M059J (cell line): ENCODE measurements around the gene RELA. TPM values are rescaled to one million over a fixed set of nuclear protein-coding genes. Genes with fewer than 3 reads are reported as not detected.
"Not testable (repeated sequence)": the region's sequence is repeated elsewhere in the genome, so short reads cannot be mapped to it uniquely, and the experiment has no call there.

Experiments used
- DNase-seq: peaks from one replicate; pipeline ENCODE4 v3.0.0-alpha.2; 2012; ENCODE audit warnings: low read depth
- total RNA-seq: library from RNA; depleted of rRNA; stranded (reverse); fragments of >200 nt; shearing (Covaris generic); gene quantifications from 2 replicates; pipeline ENCODE4 v1.2.3, GENCODE V29; 2014

Gene RELA
- total RNA-seq, 1 experiment from 2014 or later, result 49.1 TPM

DNA sequence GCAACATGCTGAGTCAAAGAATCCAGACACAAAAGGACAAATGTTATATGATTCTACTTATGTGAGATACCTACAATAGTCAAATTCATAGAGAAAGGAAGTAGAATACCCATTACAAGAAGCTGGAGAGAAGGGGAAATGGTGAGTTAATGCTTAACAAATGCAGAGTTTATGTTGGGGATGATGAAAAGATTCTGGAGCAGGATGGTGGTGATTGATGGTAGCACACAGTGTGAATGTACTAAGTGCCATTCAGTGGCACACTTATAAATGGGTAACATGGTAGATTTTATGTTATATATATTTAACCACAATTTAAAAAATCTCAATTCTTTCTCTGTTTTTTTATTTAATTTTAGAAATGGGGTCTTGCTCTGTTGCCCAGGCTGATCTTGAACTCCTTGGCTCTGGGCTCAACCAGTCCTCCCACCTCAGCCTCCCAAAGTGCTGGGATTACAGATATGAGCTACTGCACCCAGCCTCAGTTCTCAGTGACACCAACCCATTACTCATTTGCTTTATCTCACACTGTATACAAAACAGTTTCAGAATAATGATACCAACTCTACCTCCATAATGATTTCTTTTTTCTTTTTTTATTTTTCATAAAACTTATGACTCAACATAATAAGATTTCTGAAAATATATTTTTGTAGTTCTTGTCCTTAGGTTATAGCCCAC is 9.6 kb upstream of the RELA start:
- no peak for DNase-seq

- DNase-seq, result peak; percentile 56
These were observed 1.0 kb upstream of the RELA start for GRCh38 chr11:65663639-65664200.

GRCh38 chr11:65662247-65662798 is 393 bp downstream of the RELA start:
- no peak for DNase-seq

DNA sequence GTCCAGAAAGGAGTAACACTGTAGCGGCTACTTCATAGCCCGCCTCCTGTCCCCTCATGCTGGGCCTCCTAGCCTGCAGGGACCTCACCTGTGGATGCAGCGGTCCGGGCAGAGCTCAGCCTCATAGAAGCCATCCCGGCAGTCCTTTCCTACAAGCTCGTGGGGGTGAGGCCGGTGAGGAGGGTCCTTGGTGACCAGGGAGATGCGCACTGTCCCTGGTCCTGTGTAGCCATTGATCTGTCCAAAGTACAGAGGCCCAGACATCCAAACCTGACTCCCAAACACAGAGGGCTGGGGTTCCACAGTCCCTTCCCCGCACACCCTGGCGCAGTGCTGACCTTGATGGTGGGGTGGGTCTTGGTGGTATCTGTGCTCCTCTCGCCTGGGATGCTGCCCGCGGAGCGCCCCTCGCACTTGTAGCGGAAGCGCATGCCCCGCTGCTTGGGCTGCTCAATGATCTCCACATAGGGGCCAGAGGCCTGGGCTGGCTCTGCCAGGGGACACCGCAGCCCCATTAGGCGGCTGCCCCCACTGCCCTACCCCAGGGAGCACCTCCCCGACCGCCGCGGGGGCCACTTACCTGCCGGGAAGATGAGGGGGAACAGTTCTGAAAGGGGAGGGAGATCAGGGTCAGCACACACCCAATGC is 993 bp downstream of the RELA start:
- DNase-seq, result no peak

GRCh38 chr11:65660908-65661307 is 1.8 kb downstream of the RELA start:
- not testable (repeated sequence) for DNase-seq

- DNase-seq, result no peak
These were observed 2.7 kb downstream of the RELA start for GRCh38 chr11:65660038-65660437.

GRCh38 chr11:65658174-65659021 is 4.3 kb downstream of the RELA start:
- no peak for DNase-seq

- DNase-seq, result no peak
These were observed 5.3 kb downstream of the RELA start for GRCh38 chr11:65657426-65657825.

GRCh38 chr11:65655570-65656332 is 7.0 kb downstream of the RELA start:
- DNase-seq, result no peak

- DNase-seq, result no peak
These were observed 8.1 kb downstream of the RELA start for GRCh38 chr11:65654375-65655349.

- DNase-seq, result peak; percentile 23
These were observed 9.2 kb downstream of the RELA start for GRCh38 chr11:65653229-65654225.

GRCh38 chr11:65652511-65653228 is 10.0 kb downstream of the RELA start:
- DNase-seq, result peak; percentile 92

DNA sequence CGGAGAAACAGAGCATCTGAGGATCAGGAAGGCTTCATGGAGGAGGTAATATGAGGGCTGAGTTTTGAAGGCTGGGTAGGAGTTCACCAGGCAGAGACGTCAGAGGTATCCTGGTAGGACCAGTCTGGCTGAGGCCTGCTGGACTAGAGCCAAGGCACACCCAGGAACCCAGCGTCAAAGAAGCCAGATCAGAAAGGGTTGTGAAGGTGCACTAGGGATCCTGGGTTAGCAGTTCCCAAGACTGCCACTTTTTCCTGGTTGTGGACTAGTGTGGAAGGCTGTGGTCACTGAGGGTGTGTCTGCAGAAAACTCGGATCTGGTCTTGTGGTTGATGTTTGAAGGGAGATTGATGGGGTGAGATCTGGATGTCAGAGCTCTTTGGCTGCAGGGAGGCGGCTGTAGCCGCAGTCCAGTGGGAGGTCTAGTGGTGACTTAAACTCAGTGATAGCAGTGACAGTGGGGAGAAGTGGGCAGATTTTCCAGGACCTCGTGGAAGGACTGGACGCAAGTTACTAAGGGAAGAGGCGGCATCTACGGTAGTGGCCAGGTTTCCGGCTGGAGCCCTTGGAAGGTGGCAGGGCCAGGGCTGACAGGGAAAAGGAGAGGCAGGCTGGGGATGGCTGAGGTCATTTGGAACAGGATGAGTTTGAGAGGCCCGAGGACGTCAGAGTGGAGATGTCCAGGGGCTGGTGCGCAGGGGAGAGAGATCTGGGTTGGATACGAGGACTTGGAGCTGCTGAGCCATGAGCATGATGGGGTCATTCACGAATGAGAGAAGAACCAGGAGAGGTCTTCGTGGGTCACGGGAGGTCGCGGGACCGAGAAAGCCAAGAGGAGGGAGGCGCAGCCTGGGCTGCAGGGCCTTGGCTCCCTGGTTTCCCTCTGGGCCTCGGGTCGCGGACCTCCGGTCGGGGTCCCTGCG is 10.9 kb downstream of the RELA start:
- DNase-seq, result peak; percentile 34

DNA sequence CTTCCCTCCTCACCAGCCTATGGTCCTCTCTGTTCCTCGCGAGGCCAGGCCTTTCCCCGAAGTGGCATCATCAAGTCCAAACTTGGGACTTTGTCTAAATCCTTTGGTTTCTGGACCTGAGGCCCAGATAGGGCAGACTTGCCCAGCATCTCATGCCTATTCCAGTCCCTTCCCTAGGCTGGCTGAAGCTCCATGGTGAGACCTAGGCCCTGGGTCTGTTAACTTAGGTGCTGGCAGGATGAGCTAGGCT is 11.5 kb downstream of the RELA start:
- no peak for DNase-seq

DNA sequence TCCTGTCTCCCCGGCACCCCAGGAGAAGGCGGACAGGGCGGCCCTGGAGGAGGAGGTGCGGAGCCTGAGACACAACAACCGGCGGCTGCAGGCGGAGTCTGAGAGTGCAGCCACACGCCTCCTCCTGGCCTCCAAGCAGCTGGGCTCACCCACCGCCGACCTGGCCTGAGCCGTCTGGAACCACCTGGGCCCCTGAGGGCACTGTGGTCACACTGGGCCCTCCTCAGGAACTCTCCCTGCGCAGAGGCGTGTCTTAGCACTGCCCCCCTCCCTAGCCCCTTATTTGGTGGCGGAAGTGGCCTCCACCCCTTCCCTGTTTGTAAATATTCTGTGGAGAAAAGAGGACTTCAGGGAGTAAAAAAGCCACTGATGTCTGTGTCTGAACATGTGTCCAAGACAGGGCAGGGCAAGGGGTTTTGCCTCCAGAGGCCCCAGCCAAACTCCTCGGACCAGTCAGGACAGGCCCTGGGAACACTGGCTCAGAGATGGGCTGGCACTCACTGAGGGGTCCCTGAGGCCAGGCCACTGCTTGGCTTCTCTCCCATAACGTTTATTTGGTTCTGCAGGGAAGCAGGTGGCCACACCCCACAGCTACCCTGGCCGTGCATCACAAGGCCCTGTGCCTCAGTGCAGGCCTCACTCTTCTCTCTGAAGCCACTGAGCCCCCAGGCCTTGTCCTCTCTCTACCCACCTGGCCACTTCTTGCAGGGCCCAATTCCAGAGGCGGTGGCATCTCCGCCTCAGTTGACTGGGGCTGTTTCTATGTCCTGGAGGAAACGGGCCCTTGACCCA is 12.0 kb downstream of the RELA start:
- no peak for DNase-seq
